Ishikawa (cell line): ENCODE measurements around the gene PSRC1.

ENCODE experiments used
- CEBPB ChIP-seq: IDR thresholded peaks from 2 replicates; pipeline ENCODE4 v1.6.1; 2012
- CREB1 ChIP-seq: IDR thresholded peaks from 2 replicates; pipeline ENCODE4 v1.6.1; 2012; ENCODE audit warnings: low read depth
- EGR1 ChIP-seq: IDR thresholded peaks from 2 replicates; pipeline ENCODE4 v1.6.1; 2012
- EP300 ChIP-seq: IDR thresholded peaks from 2 replicates; pipeline ENCODE4 v1.6.1; 2012; ENCODE audit warnings: borderline replicate concordance
- FOXM1 ChIP-seq: IDR thresholded peaks from 2 replicates; pipeline ENCODE4 v1.6.1; 2012; ENCODE audit warnings: low read depth, borderline replicate concordance
- MAX ChIP-seq: IDR thresholded peaks from 2 replicates; pipeline ENCODE4 v1.6.1; 2012
- NFIC ChIP-seq: IDR thresholded peaks from 2 replicates; pipeline ENCODE4 v1.6.1; 2012
- RAD21 ChIP-seq: IDR thresholded peaks from 2 replicates; pipeline ENCODE4 v1.6.1; 2012; ENCODE audit warnings: low read depth
- REST ChIP-seq: IDR thresholded peaks from 2 replicates; pipeline ENCODE4 v1.6.1; 2012; ENCODE audit warnings: low read depth, mild to moderate bottlenecking
- TAF1 ChIP-seq: IDR thresholded peaks from 2 replicates; pipeline ENCODE4 v1.6.1; 2012; ENCODE audit warnings: low read depth, mild to moderate bottlenecking
- TEAD4 ChIP-seq: IDR thresholded peaks from 2 replicates; pipeline ENCODE4 v1.6.1; 2012
- USF1 ChIP-seq: IDR thresholded peaks from 2 replicates; pipeline ENCODE4 v1.6.1; 2012
- YY1 ChIP-seq: IDR thresholded peaks from 2 replicates; pipeline ENCODE4 v1.6.1; 2012; ENCODE audit warnings: low read depth
- ZBTB7A ChIP-seq: IDR thresholded peaks from 2 replicates; pipeline ENCODE4 v1.6.1; 2012; ENCODE audit warnings: low read depth

- TF ChIP-seq REST (no peak), NFIC (no peak), FOXM1 (no peak), YY1 (no peak), CREB1 (no peak), CEBPB (no peak), USF1 (no peak), EP300 (no peak), MAX (no peak), TAF1 (no peak), RAD21 (no peak), EGR1 (no peak), TEAD4 (no peak), ZBTB7A (no peak)
These were observed 21.9 kb downstream of the PSRC1 start for GRCh38 chr1:109261006-109261405.
